ENCODE results near the gene PDXK. TPM values are rescaled to one million over a fixed set of nuclear protein-coding genes. Genes with fewer than 3 reads are reported as not detected.

Gene PDXK
- total and polyA plus RNA-seq, 7 donors: 22.1 to 88.5 (median 26.0) TPM

DNA sequence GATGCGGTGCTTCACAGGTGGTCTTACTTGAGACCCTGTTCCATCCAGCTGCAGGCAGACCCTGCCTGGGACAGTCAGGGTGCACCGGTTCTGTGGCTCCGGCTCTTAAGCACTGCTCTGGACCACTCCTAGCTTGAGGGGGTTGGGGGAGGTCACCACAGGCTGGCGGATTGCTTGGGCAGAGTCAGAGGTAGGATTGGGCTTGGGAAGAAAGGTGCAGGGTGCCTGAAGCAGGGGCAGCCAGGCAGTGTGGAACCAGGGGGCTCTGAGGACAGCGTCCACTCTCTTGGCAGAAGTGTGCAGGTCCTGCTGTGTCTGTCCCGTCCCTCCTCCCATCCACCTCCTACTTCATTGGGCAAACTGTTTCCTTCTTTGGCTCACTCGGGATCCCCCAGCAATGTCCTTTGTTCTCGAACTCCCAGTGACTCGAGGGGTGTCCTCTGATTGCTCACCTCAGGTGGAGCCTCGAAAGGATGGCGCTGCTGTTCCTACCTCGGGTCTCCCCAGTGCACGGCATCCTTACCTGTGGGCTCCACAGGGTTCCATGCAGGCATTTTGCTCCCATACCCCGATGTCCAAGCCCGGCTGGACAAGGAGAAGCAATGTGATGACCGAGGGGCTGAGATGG is 1.7 kb downstream of the PDXK start:
- TF ChIP-seq EP300 (IDR thresholded peaks at IDR 0.05) (no peak), POLR2A (IDR thresholded peaks at IDR 0.05) (no peak), POLR2AphosphoS5 (IDR thresholded peaks at IDR 0.05) (no peak)
- TF ChIP-seq, protein P1, sequence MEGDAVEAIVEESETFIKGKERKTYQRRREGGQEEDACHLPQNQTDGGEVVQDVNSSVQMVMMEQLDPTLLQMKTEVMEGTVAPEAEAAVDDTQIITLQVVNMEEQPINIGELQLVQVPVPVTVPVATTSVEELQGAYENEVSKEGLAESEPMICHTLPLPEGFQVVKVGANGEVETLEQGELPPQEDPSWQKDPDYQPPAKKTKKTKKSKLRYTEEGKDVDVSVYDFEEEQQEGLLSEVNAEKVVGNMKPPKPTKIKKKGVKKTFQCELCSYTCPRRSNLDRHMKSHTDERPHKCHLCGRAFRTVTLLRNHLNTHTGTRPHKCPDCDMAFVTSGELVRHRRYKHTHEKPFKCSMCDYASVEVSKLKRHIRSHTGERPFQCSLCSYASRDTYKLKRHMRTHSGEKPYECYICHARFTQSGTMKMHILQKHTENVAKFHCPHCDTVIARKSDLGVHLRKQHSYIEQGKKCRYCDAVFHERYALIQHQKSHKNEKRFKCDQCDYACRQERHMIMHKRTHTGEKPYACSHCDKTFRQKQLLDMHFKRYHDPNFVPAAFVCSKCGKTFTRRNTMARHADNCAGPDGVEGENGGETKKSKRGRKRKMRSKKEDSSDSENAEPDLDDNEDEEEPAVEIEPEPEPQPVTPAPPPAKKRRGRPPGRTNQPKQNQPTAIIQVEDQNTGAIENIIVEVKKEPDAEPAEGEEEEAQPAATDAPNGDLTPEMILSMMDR (IDR thresholded peaks at IDR 0.05): no peak
- H3K27me3 ChIP-seq: no peaks in the 10 kb centered on the region
- no peaks in the 10 kb centered on the region for H3K9me3 ChIP-seq
- peak overlapping the region in 1 of 4 donors; percentile 86 for H3K27ac ChIP-seq
- WGBS, 2 donors: 62 to 85% methylated on average over 16 of the region's 16 CpGs
- DNase-seq: no peak
- peaks cover 0 to 8% (median 2%) of the 10 kb centered on the region in 4 donors for H3K36me3 ChIP-seq
- peaks cover 0 to 41% (median 34%) of the 10 kb centered on the region in 4 donors for H3K4me1 ChIP-seq
- intact Hi-C loops (cut with DNase I): no loop called here
- peak overlapping the region; percentile 70 to 94 (median 72) for H3K4me3 ChIP-seq

DNA sequence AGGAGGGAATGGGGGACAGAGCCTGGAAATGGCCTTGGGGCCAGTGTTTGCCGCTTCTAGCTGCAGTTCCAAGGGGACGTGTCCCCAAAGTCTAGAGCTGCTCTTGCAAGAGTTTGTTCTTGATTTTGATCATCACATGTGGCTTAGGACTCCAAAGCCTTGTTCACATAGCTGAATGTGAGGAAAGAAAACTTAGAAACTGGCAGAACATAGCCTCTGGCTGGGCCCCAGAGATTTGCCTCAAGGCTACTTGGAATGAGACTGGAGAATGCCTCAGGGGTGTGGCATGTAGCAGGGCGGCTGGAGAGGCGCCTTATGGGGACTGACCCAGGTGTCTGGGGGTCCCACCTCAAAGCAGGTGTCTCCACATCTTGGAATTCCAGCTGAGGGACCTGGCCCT is 2.3 kb downstream of the PDXK start:
- 63 to 86% methylated on average over 4 of the region's 4 CpGs for WGBS, 2 donors
- H3K27ac ChIP-seq: no peak overlapping the region
- H3K27me3 ChIP-seq: no peaks in the 10 kb centered on the region
- peaks cover 0 to 8% (median 2%) of the 10 kb centered on the region in 4 donors for H3K36me3 ChIP-seq
- TF ChIP-seq EP300 (IDR thresholded peaks at IDR 0.05): no peak
- no peak for TF ChIP-seq POLR2A (IDR thresholded peaks at IDR 0.05)
- TF ChIP-seq, protein P1 (IDR thresholded peaks at IDR 0.05): no peak
- TF ChIP-seq POLR2AphosphoS5 (IDR thresholded peaks at IDR 0.05): no peak
- intact Hi-C loops (cut with DNase I): no loop called here
- no peak for DNase-seq
- H3K4me3 ChIP-seq: no peak overlapping the region
- no peaks in the 10 kb centered on the region for H3K9me3 ChIP-seq
- H3K4me1 ChIP-seq: peaks cover 0 to 47% (median 39%) of the 10 kb centered on the region in 4 donors

DNA sequence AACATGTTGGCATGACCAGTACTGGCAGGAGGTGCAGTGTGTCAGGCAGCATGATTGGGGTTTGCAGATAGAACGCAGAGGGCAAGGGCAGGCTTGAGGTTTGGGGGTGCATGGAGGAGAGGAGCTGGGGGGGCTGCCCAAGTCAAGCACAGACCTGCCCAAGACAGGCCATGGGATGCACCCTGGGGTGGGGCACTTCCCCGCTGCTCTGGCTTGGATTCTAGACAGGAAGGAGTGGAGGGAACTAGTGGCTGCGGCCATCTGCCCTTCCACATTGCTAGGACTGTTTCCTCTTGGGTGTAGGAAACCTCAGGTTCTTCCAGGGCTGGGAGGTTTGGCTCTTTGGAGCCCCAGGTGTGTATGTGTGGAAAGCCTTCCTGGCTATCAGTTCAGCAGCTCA is 3.0 kb downstream of the PDXK start:
- Histone ChIP-seq H3K9me3 (no peaks in the 10 kb centered on the region), H3K27me3 (no peaks in the 10 kb centered on the region), H3K4me3 (no peak overlapping the region), H3K36me3 (peaks cover 0 to 8% (median 2%) of the 10 kb centered on the region in 4 donors), H3K4me1 (peaks cover 0 to 54% (median 47%) of the 10 kb centered on the region in 4 donors), H3K27ac (no peak overlapping the region)
- TF ChIP-seq POLR2AphosphoS5 (IDR thresholded peaks at IDR 0.05) (no peak), POLR2A (IDR thresholded peaks at IDR 0.05) (no peak), EP300 (IDR thresholded peaks at IDR 0.05) (no peak)
- TF ChIP-seq, protein P1 (IDR thresholded peaks at IDR 0.05): no peak
- DNase-seq: no peak
- 77 to 82% methylated on average over 3 of the region's 3 CpGs for WGBS, 2 donors
- intact Hi-C loops (cut with DNase I): no loop called here

DNA sequence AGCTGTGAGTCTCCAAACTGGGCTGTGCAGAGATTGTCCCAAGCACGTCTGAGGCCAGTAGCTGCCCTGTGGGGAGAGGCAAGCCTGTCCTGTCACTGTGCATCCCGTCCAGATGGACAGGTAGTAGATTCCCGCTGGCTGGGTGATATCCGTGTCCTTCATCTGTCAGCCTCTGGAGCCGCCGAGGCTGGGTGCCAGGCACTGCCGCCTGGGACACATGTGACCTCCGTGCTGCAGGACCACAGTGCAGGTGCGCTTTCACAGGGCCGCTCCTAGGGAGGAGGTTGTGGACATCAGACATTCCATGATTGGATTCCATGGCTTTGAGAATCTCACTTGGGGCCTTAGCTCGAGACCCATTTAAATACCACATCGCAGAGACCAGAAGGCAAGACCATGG is 4.7 kb downstream of the PDXK start:
- H3K36me3 ChIP-seq: peaks cover 0 to 8% (median 2%) of the 10 kb centered on the region in 4 donors
- H3K4me3 ChIP-seq: no peak overlapping the region
- TF ChIP-seq POLR2AphosphoS5 (IDR thresholded peaks at IDR 0.05) (no peak), POLR2A (IDR thresholded peaks at IDR 0.05) (no peak), EP300 (IDR thresholded peaks at IDR 0.05) (no peak)
- TF ChIP-seq, protein P1 (IDR thresholded peaks at IDR 0.05): no peak
- no peaks in the 10 kb centered on the region for H3K9me3 ChIP-seq
- 83 to 92% methylated on average over 12 of the region's 12 CpGs for WGBS, 2 donors
- H3K27ac ChIP-seq: no peak overlapping the region
- no peaks in the 10 kb centered on the region for H3K27me3 ChIP-seq
- intact Hi-C loops (cut with DNase I): no loop called here
- DNase-seq: no peak
- H3K4me1 ChIP-seq: peaks cover 0 to 66% (median 57%) of the 10 kb centered on the region in 4 donors

Measured in sigmoid colon (tissue), 7 donors.